Heart left ventricle (tissue), 16 donors: ENCODE measurements around the gene CDHR3. TPM values are rescaled to one million over a fixed set of nuclear protein-coding genes. Genes with fewer than 3 reads are reported as not detected.

Experiments used
- ATAC-seq, 4 donors: fragments of 200-7000 bp; cut with Tn5 transposase; one replicate each; pipeline ENCODE4 v1.9.1; 2020 to 2022; ENCODE audit warnings: moderate library complexity in 4 of 4, mild to moderate bottlenecking in 3 of 4, moderate number of reproducible peaks in 1 of 4
- DNase-seq, 5 donors: peaks; one replicate each; pipeline ENCODE4 v3.0.0-alpha.2; 2020
- H3K27ac ChIP-seq, 12 donors: fragments of 200-600 bp; sonication (generic) in 4 of 12; one replicate each; pipeline versions ENCODE4 v1.5.0 to v1.8.0; 2016 to 2022; ENCODE audit warnings: mild to moderate bottlenecking in 2 of 12
- H3K27me3 ChIP-seq, 9 donors: fragments of 200-600 bp; sonication (generic) in 2 of 9; one replicate each; pipeline versions ENCODE4 v1.5.1 to v1.8.0; 2016 to 2022; ENCODE audit warnings: mild to moderate bottlenecking in 3 of 9
- H3K36me3 ChIP-seq, 9 donors: fragments of 200-600 bp; sonication (generic) in 2 of 9; one replicate each; pipeline versions ENCODE4 v1.5.0 to v1.8.0; 2018 to 2022; ENCODE audit warnings: mild to moderate bottlenecking in 2 of 9
- H3K4me1 ChIP-seq, 12 donors: fragments of 200-600 bp; sonication (generic) in 4 of 12; one replicate each; pipeline versions ENCODE4 v1.5.0 to v1.8.0; 2016 to 2022; ENCODE audit warnings: mild to moderate bottlenecking in 3 of 12
- H3K4me3 ChIP-seq, 12 donors: fragments of 200-600 bp; sonication (generic) in 4 of 12; one replicate each; pipeline versions ENCODE4 v1.5.0 to v1.8.0; 2017 to 2022; ENCODE audit warnings: mild to moderate bottlenecking in 9 of 12, moderate library complexity in 4 of 12
- H3K9me3 ChIP-seq, 12 donors: fragments of 200-600 bp; sonication (generic) in 4 of 12; one replicate each; pipeline versions ENCODE4 v1.5.0 to v1.8.0; 2016 to 2022; ENCODE audit warnings: mild to moderate bottlenecking in 1 of 12
- POLR2A ChIP-seq, 2 donors: fragments of 450-650 bp; IDR thresholded peaks; one replicate each; pipeline ENCODE4 v1.6.1; 2017; ENCODE audit warnings: antibody characterized with exemption in 2 of 2, mild to moderate bottlenecking in 2 of 2, moderate library complexity in 2 of 2
- WGBS, 4 donors: extraction: QIAGEN DNeasy Blood & Tissue Kit in 2 of 4; methylation state at CpG; one replicate each; pipeline versions ENCODE4 v1.1.5 to v1.1.7; 2013 to 2018; 5-methylcytosine and 5-hydroxymethylcytosine counted together
- intact Hi-C, 10 donors: fragments of 100-400 bp; cut with DNase I; formaldehyde crosslinking; loops; one replicate each; pipeline versions ENCODE4 v1.11.1 to v1.14.2; 2022
- polyA plus RNA-seq, 2 donors: library from polyadenylated mRNA; stranded (reverse); fragments of 200-250 nt; gene quantifications; one replicate each; pipeline ENCODE4 v1.2.3, GENCODE V29; 2013
- total RNA-seq, 9 donors: library from RNA; depleted of rRNA in 2 of 9; stranded (reverse); fragments of >200 nt in 2 of 9; fragmentation: NEBNext Ultra II Directional in 3 of 9; extraction: Animal tissue kit (Norgen Biotek cat#: 25700) in 3 of 9; gene quantifications; one replicate each; pipeline versions ENCODE4 v1.1.0 to v1.2.4, GENCODE V29; 2016 to 2023
- TF ChIP-seq, protein P1 (sequence below), 12 donors: fragments of 200-600 bp; sonication (generic) in 4 of 12; IDR thresholded peaks; one replicate each; pipeline versions ENCODE4 v1.5.0 to v1.8.0; 2018 to 2022; ENCODE audit warnings: antibody characterized with exemption in 12 of 12, mild to moderate bottlenecking in 5 of 12
- donor health status: ischemic (EF 13 %, LVEDD 7.1; RV severe dilation, severe dysfunction).
- donor health status: healthy with polysubstance abuse.
- donor health status: DM: no; HTN: yes; CAD: no.
- donor health status: DM: no; HTN: no; CAD: no.
- donor health status: ischemic (EF 25% LVEDD 6.9; RV normal size, moderate dysfunction).
- donor health status: ischemic (EF 25% LVEDD 5.7; RV mildly dilated, moderate dysfunction).
- donor health status: healthy.
- donor health status: DM: yes; HTN: yes; CAD: no.
- donor health status: ischemic (EF 35%, LVEDD 5.7; RV mildly dilated, moderate dysfunction).
- donor health status: nonischemic (EF 11% LVEDD 7.7; RV severe dilation, severe dysfunction).
- donor health status: DM: yes; HTN: yes; CAD: no.
- donor health status: PGD.
- donor health status: ischemic (EF 29% LVEDD 5.4; RV normal size, mild dysfunction).
- donor health status: nonischemic (EF 23%, LVEDD 6.1; RV moderate dilation, normal function).

CDHR3 gene
- total and polyA plus RNA-seq, 11 donors: 0.60 to 6.1 (median 1.4) TPM

GRCh38 chr7:106054156-106054910 is 91.3 kb downstream of the CDHR3 start:
- no peaks in the 10 kb centered on the region for H3K9me3 ChIP-seq
- DNase-seq: no peak
- no peaks in the 10 kb centered on the region for H3K27me3 ChIP-seq
- peaks cover 0 to 24% (median 9%) of the 10 kb centered on the region in 12 donors for H3K4me1 ChIP-seq
- no peak overlapping the region for H3K4me3 ChIP-seq
- intact Hi-C loops: loop anchor here in 3 of 10 donors (10.0 kb wide), 2 partner anchors 400 to 410 kb away; no protein-coding TSS in a partner anchor
- TF ChIP-seq, protein P1, sequence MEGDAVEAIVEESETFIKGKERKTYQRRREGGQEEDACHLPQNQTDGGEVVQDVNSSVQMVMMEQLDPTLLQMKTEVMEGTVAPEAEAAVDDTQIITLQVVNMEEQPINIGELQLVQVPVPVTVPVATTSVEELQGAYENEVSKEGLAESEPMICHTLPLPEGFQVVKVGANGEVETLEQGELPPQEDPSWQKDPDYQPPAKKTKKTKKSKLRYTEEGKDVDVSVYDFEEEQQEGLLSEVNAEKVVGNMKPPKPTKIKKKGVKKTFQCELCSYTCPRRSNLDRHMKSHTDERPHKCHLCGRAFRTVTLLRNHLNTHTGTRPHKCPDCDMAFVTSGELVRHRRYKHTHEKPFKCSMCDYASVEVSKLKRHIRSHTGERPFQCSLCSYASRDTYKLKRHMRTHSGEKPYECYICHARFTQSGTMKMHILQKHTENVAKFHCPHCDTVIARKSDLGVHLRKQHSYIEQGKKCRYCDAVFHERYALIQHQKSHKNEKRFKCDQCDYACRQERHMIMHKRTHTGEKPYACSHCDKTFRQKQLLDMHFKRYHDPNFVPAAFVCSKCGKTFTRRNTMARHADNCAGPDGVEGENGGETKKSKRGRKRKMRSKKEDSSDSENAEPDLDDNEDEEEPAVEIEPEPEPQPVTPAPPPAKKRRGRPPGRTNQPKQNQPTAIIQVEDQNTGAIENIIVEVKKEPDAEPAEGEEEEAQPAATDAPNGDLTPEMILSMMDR (IDR thresholded peaks at IDR 0.05): no peak
- TF ChIP-seq POLR2A (IDR thresholded peaks at IDR 0.05): no peak
- no peak for ATAC-seq
- WGBS, 4 donors: 93 to 98% (median 96%) methylated on average over 11 of the region's 11 CpGs
- no peaks in the 10 kb centered on the region for H3K36me3 ChIP-seq
- H3K27ac ChIP-seq: no peak overlapping the region

GRCh38 chr7:106054971-106055532 is 92.0 kb downstream of the CDHR3 start:
- 82 to 87% (median 84%) methylated on average over 7 of the region's 7 CpGs for WGBS, 4 donors
- Histone ChIP-seq H3K27ac (no peak overlapping the region), H3K4me3 (no peak overlapping the region), H3K36me3 (no peaks in the 10 kb centered on the region), H3K27me3 (no peaks in the 10 kb centered on the region), H3K4me1 (peaks cover 0 to 24% (median 9%) of the 10 kb centered on the region in 12 donors), H3K9me3 (no peaks in the 10 kb centered on the region)
- intact Hi-C loops: loop anchor here in 4 of 10 donors (5.0 to 10.0 kb wide), 3 partner anchors 400 to 410 kb away; no protein-coding TSS in a partner anchor
- DNase-seq (no peak), ATAC-seq (no peak)
- TF ChIP-seq, protein P1 (IDR thresholded peaks at IDR 0.05): no peak
- TF ChIP-seq POLR2A (IDR thresholded peaks at IDR 0.05): no peak

DNA sequence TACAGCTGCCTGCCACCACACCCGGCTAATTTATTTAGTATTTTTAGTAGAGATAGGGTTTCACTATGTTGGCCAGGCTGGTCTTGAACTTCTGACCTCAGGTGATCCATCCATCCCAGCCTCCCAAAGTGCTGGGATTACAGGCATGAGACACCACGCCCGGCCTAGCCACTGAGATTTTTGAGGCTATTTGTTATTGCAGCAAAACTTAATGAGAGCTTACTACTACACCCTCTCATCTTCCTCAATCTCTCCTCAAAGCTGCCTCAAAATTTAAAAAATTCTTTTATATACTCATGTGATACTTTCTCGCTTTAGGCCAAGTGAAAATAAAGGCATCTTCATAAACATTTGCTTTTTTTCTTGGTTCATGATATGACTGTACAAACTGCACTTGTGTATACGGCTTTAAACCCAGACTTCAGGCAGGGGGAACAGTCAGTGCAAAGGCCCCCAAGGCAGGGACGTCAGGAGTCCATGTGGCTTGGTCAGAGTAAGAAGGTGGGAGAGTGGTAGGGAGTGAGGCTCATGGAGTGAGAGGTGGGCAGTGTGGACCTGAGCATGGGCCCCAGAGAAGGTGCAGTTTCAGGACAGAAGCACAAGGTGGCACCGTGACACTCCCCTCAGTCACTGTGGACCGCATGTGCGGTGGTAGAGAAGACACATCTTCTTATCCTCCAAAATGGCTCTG is 93.6 kb downstream of the CDHR3 start:
- Histone ChIP-seq H3K4me1 (peaks cover 0 to 14% (median 6%) of the 10 kb centered on the region in 12 donors), H3K27me3 (no peaks in the 10 kb centered on the region), H3K36me3 (no peaks in the 10 kb centered on the region), H3K9me3 (no peaks in the 10 kb centered on the region), H3K27ac (no peak overlapping the region), H3K4me3 (no peak overlapping the region)
- WGBS, 4 donors: 51 to 53% (median 51%) methylated on average over 9 of the region's 9 CpGs
- intact Hi-C loops: loop anchor here in 9 of 10 donors (1.0 to 10.0 kb wide), 7 partner anchors 56 to 408 kb away; partner anchors contain the start of gene SYPL1 (in 1 of the 9)
- DNase-seq: peak in 4 of 5 donors; percentile 65 to 71 (median 67)
- peak; percentile 84 to 94 (median 92) for ATAC-seq
- TF ChIP-seq, protein P1 (IDR thresholded peaks at IDR 0.05): peak; percentile 70 to 93 (median 90)
- TF ChIP-seq POLR2A (IDR thresholded peaks at IDR 0.05): no peak
